GM19463 (cell line): Measurements from ENCODE around the gene CDRT4.

Source experiments
- ATAC-seq: cut with Tn5 transposase; IDR thresholded peaks from one replicate; pipeline ENCODE4 v1.9.1; 2021; ENCODE audit warnings: mild to moderate bottlenecking, moderate library complexity; ENCODE audit not compliant: unreplicated experiment

CDRT4 gene

DNA sequence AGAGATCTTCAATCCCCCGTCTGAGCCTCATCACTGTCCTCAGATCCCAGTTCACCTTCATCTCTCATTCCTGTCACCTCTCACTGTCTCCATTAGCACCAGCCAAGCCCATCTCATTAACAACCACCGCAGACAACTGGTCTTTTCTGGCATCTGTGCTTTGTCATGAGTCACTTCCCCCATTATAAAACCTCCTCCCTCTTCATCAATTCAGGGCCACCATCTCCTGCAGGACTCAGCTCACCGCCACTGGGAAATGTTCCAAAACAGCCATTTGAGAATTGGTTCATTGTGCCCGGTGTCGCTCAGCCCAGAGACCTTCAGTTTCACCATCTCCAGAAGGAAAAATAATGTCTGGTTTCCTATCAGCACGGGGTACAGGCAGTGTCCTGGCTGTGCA is 69.1 kb downstream of the CDRT4 start:
- no peak for ATAC-seq

DNA sequence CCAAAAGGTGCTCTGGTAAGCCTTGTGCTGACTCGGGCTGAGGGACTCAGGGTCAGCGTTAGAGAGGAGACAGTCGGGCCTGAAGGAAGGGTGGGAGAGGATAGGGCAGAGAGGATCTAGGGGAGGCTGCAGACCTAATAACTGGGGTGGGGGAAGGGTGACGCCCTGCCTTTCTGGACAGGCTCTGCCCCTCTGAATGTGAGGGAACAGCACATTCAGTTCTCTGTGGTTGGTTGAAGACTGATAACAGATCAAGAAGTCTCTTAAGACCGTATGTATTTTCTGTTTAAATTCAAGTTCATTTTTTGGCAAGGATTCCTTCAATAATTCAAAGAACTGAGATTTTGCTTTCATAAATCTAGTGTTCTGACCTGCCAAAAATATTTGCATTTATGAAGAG is 69.8 kb downstream of the CDRT4 start:
- ATAC-seq: no peak

DNA sequence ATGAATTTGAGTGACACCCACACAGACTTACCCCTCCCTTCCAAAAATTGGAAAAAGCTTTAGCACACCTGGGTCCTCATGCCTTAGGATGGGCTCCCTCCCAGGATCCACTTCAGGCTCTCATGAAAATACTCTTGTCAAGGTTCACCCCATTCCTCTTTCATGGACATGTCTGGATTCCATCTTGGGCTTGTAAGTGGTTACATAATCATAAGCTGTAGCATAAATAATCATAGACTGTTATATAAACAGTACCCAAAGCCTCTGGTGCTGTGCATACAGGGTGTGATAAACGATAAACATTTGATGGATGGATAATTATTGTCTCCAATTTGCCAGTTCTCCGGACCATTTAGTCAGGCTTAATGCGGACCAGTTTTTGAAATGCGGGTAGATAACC is 72.3 kb downstream of the CDRT4 start:
- no peak for ATAC-seq

DNA sequence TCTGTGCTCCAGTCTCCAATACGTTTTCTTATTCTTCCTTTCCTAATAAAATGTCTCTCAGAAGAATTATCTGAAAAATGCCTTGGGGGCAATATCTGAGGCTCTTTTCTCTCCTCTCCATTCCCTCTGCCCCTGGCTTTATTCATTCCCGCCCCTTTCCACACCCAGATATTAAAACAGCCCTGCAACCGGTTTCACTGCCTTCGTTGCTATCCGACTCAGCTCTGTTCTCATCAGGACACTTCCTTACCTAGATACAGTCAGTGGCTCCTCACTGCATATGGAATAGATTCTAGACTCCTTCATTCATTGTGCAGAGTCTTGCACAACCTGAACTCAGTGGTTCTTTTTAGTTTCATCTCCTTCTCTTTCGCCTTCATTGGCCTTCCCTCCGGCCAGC is 74.0 kb downstream of the CDRT4 start:
- no peak for ATAC-seq

DNA sequence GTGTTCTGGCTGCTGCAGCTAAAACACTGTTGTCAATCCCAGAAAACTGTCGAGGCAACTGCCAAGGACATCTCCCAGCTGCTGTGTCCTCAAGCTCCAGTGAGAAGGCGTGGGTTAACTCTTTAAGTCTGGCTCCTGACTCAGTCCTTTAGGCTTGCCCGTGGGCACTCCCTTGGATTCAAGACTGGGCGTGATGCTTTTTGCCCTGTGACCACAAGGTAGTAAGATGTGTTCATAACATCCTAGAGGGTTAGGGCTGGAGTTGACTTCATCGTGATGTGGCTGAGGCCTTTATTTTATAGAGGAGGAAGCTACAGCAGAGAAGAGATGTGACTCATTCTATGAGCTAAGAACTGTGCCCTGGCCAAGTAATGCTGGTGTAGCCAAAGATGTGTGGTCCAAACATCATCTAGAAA is 75.1 kb downstream of the CDRT4 start:
- no peak for ATAC-seq

DNA sequence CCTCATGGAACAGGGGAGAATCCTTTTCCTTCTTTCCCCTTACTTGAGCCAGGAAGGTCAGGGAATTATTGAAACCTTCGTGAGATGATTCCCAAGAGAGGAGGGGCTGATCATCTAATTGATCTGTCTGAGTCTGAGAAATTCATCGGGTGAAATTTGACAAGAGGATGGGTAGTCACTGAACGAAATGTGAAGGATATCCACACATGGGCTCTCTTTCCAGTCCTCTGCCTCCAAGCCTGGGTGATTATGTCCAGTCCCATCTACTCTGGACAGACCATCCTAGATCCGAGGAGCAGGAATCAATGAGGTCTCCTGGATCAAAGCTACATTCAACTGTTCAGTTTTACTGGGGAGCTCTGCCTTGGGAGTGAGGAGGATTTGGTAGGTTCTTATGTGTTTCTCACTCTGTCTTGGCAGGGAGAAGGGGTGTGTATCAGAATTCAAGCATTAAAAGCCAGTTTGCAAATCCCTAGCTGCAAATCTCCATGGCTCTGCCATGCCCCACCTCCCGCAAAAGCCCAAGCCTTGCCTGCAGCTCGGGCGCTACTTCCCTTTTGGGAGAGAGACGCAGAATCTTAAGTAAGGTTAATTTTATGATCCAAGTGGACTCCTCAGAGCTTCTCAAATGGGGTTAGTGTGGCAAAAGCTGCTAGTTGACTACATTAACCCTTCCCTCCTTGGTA is 78.9 kb downstream of the CDRT4 start:
- no peak for ATAC-seq

DNA sequence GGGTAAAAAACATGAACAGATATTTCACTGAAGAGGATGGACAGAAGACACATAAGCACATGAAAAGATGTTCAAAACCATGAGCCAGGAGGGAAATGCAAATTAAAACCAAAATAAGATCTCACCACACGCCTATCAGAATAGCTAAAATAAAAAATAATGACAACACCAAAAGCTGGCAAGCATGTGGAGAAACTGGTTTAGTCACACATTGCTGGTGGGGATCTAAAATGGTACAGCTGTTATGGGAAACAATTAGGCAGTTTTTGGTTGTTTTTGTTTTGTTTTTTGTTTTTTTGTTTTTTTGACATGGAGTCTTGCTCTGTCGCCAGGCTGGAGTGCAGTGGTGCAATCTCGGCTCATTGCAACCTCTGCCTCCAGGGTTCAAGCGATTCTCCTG is 81.3 kb downstream of the CDRT4 start:
- no peak for ATAC-seq
